NB4 (cell line): ENCODE data around the gene ANKRD26.

Experiments used
- DNase-seq: peaks from one replicate; pipeline ENCODE4 v3.0.0; 2010; ENCODE audit warnings: low read depth
- H3K4me3 ChIP-seq: one replicate; pipeline ENCODE4 v1.5.1; 2011; ENCODE audit warnings: mild to moderate bottlenecking, low read depth, low read length, moderate library complexity
- MYC ChIP-seq: IDR thresholded peaks from 2 replicates; pipeline ENCODE4 v1.6.1; 2011; ENCODE audit warnings: low read depth, low read length
- POLR2A ChIP-seq: IDR thresholded peaks from 2 replicates; pipeline ENCODE4 v1.6.1; 2011; ENCODE audit warnings: mild to moderate bottlenecking; ENCODE audit not compliant: insufficient read length; ENCODE audit errors: extremely low read depth
- TF ChIP-seq, protein P1 (sequence below): IDR thresholded peaks from one replicate; pipeline ENCODE4 v1.5.1; 2012; ENCODE audit warnings: low read depth, low read length
- TF ChIP-seq, protein P2 (sequence below): IDR thresholded peaks from 2 replicates; pipeline ENCODE4 v1.6.1; 2011; ENCODE audit warnings: low read depth, low read length

The ANKRD26 gene

DNA sequence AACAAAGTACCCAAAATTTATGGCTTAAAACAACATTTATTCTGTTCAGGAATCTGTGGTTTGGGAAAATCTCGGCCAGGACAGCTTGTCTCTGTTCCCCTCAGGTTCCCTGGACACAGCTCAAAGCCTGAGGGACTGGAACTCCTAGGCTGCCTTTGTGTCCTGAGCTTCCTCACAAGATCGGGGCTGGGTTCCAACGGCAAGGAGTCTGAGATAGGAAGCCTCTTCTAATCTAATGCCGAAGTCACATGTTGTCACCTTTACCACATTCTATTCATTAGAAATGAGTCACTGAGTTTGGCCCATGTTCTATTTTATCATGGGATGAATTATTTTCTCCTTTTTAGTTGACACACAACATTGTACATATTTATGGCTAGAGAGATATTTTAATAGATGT lies 80.5 kb downstream of the ANKRD26 start:
- no peak for DNase-seq
- H3K4me3 ChIP-seq, result no peak overlapping the region
- TF ChIP-seq, protein P1, sequence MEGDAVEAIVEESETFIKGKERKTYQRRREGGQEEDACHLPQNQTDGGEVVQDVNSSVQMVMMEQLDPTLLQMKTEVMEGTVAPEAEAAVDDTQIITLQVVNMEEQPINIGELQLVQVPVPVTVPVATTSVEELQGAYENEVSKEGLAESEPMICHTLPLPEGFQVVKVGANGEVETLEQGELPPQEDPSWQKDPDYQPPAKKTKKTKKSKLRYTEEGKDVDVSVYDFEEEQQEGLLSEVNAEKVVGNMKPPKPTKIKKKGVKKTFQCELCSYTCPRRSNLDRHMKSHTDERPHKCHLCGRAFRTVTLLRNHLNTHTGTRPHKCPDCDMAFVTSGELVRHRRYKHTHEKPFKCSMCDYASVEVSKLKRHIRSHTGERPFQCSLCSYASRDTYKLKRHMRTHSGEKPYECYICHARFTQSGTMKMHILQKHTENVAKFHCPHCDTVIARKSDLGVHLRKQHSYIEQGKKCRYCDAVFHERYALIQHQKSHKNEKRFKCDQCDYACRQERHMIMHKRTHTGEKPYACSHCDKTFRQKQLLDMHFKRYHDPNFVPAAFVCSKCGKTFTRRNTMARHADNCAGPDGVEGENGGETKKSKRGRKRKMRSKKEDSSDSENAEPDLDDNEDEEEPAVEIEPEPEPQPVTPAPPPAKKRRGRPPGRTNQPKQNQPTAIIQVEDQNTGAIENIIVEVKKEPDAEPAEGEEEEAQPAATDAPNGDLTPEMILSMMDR, result no peak
- TF ChIP-seq POLR2A (no peak), MYC (no peak)
- TF ChIP-seq, protein P2, sequence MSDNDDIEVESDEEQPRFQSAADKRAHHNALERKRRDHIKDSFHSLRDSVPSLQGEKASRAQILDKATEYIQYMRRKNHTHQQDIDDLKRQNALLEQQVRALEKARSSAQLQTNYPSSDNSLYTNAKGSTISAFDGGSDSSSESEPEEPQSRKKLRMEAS, result no peak

DNA sequence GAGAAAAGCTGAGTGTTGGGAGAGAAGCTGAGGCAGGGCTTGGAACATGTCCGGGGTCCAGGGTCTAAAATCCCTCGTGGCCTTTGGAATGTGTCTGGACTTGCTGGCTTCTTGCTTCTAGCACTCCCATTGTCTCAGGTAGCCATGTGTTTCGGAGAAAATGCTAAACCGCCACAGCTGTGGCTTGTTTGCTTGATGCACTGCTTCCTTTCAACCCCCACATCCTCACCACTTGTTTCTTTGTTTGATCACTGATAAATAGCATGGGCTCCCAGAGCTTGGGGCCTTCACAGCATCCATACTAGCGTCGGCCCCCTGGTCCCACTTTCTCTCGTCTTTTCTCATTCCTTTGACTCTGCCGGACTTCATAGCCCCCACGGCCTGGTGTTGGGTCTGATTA lies 102.7 kb downstream of the ANKRD26 start:
- DNase-seq, result no peak
- H3K4me3 ChIP-seq, result no peak overlapping the region
- TF ChIP-seq POLR2A (no peak), MYC (no peak)
- TF ChIP-seq, protein P1, result no peak
- TF ChIP-seq, protein P2, result no peak

DNA sequence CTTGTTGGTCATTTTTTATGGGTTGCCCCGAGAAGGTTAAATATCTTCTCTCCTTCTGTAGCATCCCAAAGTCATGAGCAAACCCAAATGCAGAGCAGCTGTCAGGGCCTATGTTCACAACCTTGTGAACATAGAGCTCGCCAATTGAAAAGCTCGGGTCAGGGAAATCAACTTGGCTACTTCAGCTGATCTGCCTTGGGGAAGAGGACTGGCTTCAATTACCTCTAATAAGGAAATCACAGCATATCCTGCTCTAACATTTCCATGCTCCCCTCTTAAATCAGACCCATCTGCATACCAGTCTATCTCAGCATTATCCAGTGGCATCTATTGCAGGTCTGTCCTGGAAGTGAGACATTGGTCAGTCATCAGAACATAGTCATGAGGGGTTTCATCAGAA lies 105.6 kb downstream of the ANKRD26 start:
- TF ChIP-seq, protein P1, result no peak
- TF ChIP-seq, protein P2, result no peak
- no peak for DNase-seq
- H3K4me3 ChIP-seq, result no peak overlapping the region

DNA sequence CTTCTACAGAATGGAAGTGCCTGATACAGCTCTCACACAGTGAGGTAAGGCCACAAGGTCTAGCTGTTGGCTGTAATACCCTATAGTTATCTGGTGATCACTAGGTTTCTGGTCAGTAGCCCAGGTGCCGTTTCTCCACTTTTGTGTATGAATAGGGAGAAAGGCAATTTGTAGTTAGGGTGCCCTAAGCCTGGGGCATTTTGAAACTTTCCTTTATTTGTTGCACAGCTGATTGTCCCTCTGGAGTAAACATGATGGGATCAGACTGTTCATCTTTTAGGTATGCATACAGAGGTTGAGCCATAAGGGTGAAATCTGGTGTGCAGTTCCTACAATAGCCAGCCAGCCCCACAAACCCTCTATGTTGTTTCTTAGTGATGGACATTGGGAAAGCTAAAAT lies 112.4 kb downstream of the ANKRD26 start:
- DNase-seq, result no peak
- no peak overlapping the region for H3K4me3 ChIP-seq

DNA sequence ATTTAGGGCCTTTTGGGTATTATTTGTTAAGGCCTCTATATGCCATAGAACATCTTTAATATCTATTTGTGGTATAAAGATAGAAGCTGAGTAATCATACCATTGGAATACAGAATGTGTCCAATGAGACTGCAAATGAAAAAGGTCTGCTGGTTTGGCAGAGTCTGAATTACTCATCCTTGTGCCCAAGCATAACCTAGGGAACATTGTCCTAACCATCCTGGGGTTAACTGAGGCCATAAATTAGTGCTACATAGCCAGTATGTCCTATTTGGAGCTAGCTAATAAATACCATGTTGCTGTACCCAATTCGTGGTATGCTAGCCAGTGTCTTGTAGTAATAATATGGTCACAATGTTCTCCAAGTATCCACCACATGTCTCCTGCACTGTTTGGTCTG lies 117.1 kb downstream of the ANKRD26 start:
- H3K4me3 ChIP-seq, result no peak overlapping the region
- TF ChIP-seq, protein P1, result no peak
- TF ChIP-seq MYC, result no peak
- TF ChIP-seq, protein P2, result no peak
- TF ChIP-seq POLR2A, result no peak
- DNase-seq, result no peak

More for the DNA sequence above, 112.4 kb downstream of the ANKRD26 start:
- TF ChIP-seq MYC, result no peak
- TF ChIP-seq, protein P1, result no peak
- TF ChIP-seq POLR2A, result no peak
- TF ChIP-seq, protein P2, result no peak

DNA sequence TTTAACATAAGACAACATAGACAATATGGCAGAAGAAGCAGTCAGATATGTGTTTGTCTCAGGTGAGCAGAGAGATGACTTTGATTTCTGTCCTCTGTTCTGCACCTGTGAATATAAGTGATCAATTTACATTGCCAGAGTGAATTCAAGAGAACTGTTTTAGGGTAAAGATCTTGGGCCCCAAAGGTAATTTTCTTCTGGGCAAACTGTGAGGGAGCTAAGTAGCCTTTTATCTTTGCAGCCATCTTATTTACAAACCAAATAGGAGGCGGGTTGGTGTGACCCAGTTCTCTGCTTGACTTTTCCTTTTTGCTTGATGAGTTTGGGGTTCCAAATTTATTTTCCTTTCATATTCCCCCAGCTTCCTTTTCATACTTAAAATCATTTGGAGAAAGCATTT lies 118.2 kb downstream of the ANKRD26 start:
- TF ChIP-seq POLR2A (no peak), MYC (no peak)
- TF ChIP-seq, protein P1, result no peak
- TF ChIP-seq, protein P2, result no peak
- DNase-seq, result no peak

More for the DNA sequence above, 118.2 kb downstream of the ANKRD26 start:
- no peak overlapping the region for H3K4me3 ChIP-seq
